Measurements from ENCODE around the gene ZNF853. TPM values are rescaled to one million over a fixed set of nuclear protein-coding genes. Genes with fewer than 3 reads are reported as not detected.

The ZNF853 gene
- total RNA-seq, 2 donors from 2014 or later: 13.3 to 25.2 TPM

Other genes starting within 250 kb of the ZNF853 start
- 100 to 1,000 TPM in 1 of 2 donors, 10 to 100 TPM in 1; 87.8 to 109 TPM for gene RAC1, start 241.1 kb upstream of the ZNF853 start, total RNA-seq
- gene DAGLB, start 167.7 kb upstream of the ZNF853 start, total RNA-seq: 1 to 10 TPM; 5.7 to 9.4 TPM
- gene KDELR2, start 131.5 kb upstream of the ZNF853 start, total RNA-seq: 10 to 100 TPM; 57.6 to 64.7 TPM
- gene GRID2IP, start 64.1 kb upstream of the ZNF853 start, total RNA-seq: under 1 TPM in 1 of 2 donors, not detected in 1; 0.28 TPM
- 10 to 100 TPM; 37.5 to 48.4 TPM for gene ZDHHC4, start 38.2 kb upstream of the ZNF853 start, total RNA-seq
- gene INTS15, start 25.6 kb upstream of the ZNF853 start, total RNA-seq: 10 to 100 TPM; 12.5 to 19.5 TPM
- gene ZNF316, start 21.7 kb downstream of the ZNF853 start, total RNA-seq: 10 to 100 TPM in 1 of 2 donors, 1 to 10 TPM in 1; 9.0 to 12.6 TPM
- 10 to 100 TPM; 13.9 to 14.2 TPM for gene ZNF12, start 91.3 kb downstream of the ZNF853 start, total RNA-seq
- gene RSPH10B2, start 138.5 kb downstream of the ZNF853 start, total RNA-seq: under 1 TPM in 1 of 2 donors, not detected in 1; 0.19 TPM
- gene CCZ1B, start 210.7 kb downstream of the ZNF853 start, total RNA-seq: 10 to 100 TPM; 12.0 to 18.5 TPM

Measured in right atrium auricular region (tissue), 2 donors.